ENCODE data around the gene KRTAP12-4.

Gene KRTAP12-4

DNA sequence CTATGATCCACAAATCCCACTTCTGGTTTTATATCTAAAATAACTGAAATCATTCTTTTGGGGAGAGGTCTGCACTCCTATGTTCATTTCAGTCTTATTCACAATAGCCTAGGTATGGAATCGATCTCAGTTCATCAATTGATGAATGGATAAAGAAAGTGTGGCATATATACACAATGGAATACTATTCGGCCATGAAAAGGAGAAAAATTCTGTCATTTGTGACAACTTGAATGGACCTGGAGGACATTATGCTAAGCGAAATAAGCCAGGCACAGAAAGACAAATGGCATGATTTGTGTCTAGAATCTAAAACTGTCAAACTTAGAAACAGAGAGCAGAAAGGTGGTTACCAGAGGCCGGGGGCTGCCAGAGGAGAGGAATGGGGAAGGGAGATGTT is 48.0 kb downstream of the KRTAP12-4 start:
- H3K27ac ChIP-seq: no peak overlapping the region
- no peak for TF ChIP-seq ZFX (IDR thresholded peaks at IDR 0.05; ENCODE audit: borderline replicate concordance)
- TF ChIP-seq, protein P1, sequence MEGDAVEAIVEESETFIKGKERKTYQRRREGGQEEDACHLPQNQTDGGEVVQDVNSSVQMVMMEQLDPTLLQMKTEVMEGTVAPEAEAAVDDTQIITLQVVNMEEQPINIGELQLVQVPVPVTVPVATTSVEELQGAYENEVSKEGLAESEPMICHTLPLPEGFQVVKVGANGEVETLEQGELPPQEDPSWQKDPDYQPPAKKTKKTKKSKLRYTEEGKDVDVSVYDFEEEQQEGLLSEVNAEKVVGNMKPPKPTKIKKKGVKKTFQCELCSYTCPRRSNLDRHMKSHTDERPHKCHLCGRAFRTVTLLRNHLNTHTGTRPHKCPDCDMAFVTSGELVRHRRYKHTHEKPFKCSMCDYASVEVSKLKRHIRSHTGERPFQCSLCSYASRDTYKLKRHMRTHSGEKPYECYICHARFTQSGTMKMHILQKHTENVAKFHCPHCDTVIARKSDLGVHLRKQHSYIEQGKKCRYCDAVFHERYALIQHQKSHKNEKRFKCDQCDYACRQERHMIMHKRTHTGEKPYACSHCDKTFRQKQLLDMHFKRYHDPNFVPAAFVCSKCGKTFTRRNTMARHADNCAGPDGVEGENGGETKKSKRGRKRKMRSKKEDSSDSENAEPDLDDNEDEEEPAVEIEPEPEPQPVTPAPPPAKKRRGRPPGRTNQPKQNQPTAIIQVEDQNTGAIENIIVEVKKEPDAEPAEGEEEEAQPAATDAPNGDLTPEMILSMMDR (IDR thresholded peaks at IDR 0.05): no peak
